Activated CD8-positive, alpha-beta memory T cell treated with anti-CD3 and anti-CD28 coated beads for 36 hours (primary cell): Measurements from ENCODE around the gene DPCD. TPM values are rescaled to one million over a fixed set of nuclear protein-coding genes. Genes with fewer than 3 reads are reported as not detected.

Source experiments
- CTCF ChIA-PET: fragments of 350-600 bp; sonication (Branson Sonifier 250); formaldehyde crosslinking; loops from one replicate; lab custom pipeline; 2021; ENCODE audit warnings: antibody characterized with exemption; lab: Charles Lee
- POLR2A ChIA-PET: fragments of 350-600 bp; sonication (Branson Sonifier 250); formaldehyde crosslinking; loops from one replicate; lab custom pipeline; 2021; ENCODE audit warnings: antibody characterized with exemption; lab: Charles Lee
- total RNA-seq, 2 experiments: library from RNA; stranded (reverse); gene quantifications; one replicate each; pipeline ENCODE4 v1.2.3, GENCODE V29; 2021

Gene DPCD
- 10 to 100 TPM; 23.5 to 23.9 TPM for total RNA-seq

- CTCF ChIA-PET, result interaction anchor here (0.6 to 3.0 kb wide), 6 partner anchors 14 to 374 kb away, joined by 3 to 12 read pairs (median 4); no protein-coding TSS in a partner anchor
Observed at GRCh38 chr10:101587725-101588653, at the start of gene DPCD, which contains the start of gene POLL. TSS of gene DPCD (plus strand) at chr10:101588321. CDS start at chr10:101588337, 16 bp downstream. TSS of gene POLL (minus strand) at chr10:101588257. CDS start at chr10:101587360, 897 bp downstream.

GRCh38 chr10:101538446-101538845, 49.7 kb upstream of the DPCD start:
- ChIA-PET POLR2A (no interaction called here), CTCF (interaction anchor here (1.4 kb wide), 1 partner anchor 19 kb away, joined by 3 read pairs; no protein-coding TSS in a partner anchor)

More at GRCh38 chr10:101587725-101588653, at the start of gene DPCD, which contains the start of gene POLL:
- POLR2A ChIA-PET, result interaction anchor here (0.6 to 1.1 kb wide), 2 partner anchors 78 to 195 kb away, joined by 3 to 8 read pairs; partner anchors contain the start of gene NPM3

GRCh38 chr10:101545898-101546297, 42.2 kb upstream of the DPCD start:
- CTCF ChIA-PET, result interaction anchor here (0.8 to 1.4 kb wide), 4 partner anchors 24 to 450 kb away, joined by 3 to 5 read pairs (median 4); no protein-coding TSS in a partner anchor
- POLR2A ChIA-PET, result no interaction called here

- POLR2A ChIA-PET, result interaction anchor here (0.8 kb wide), 1 partner anchor 9 kb away, joined by 3 read pairs; no protein-coding TSS in a partner anchor
- CTCF ChIA-PET, result no interaction called here
Observed at GRCh38 chr10:101550965-101551364, 37.2 kb upstream of the DPCD start.

- ChIA-PET POLR2A (no interaction called here), CTCF (interaction anchor here (1.3 kb wide), 1 partner anchor 18 kb away, joined by 3 read pairs; no protein-coding TSS in a partner anchor)
Observed at GRCh38 chr10:101552442-101552841, 35.7 kb upstream of the DPCD start.

GRCh38 chr10:101557541-101557940, 30.6 kb upstream of the DPCD start:
- POLR2A ChIA-PET, result no interaction called here
- CTCF ChIA-PET, result interaction anchor here (0.9 to 1.1 kb wide), 2 partner anchors 11 to 20 kb away, joined by 3 read pairs; no protein-coding TSS in a partner anchor

GRCh38 chr10:101558204-101558603, 29.9 kb upstream of the DPCD start:
- ChIA-PET CTCF (interaction anchor here (0.6 kb wide), 1 partner anchor 264 kb away, joined by 5 read pairs; no protein-coding TSS in a partner anchor), POLR2A (interaction anchor here (0.8 kb wide), 1 partner anchor 27 kb away, joined by 3 read pairs; no protein-coding TSS in a partner anchor)

GRCh38 chr10:101558671-101559595, 29.2 kb upstream of the DPCD start:
- ChIA-PET POLR2A (interaction anchor here (0.8 to 1.1 kb wide), 2 partner anchors 8 to 27 kb away, joined by 3 read pairs; no protein-coding TSS in a partner anchor), CTCF (interaction anchor here (0.6 kb wide), 1 partner anchor 264 kb away, joined by 5 read pairs; no protein-coding TSS in a partner anchor)

- CTCF ChIA-PET, result interaction anchor here (0.6 to 0.7 kb wide), 2 partner anchors 10 to 546 kb away, joined by 3 to 4 read pairs; no protein-coding TSS in a partner anchor
- POLR2A ChIA-PET, result interaction anchor here (1.1 kb wide), 1 partner anchor 9 kb away, joined by 3 read pairs; no protein-coding TSS in a partner anchor
Observed at GRCh38 chr10:101559596-101560297, 28.4 kb upstream of the DPCD start.

GRCh38 chr10:101560298-101561067, 27.6 kb upstream of the DPCD start:
- ChIA-PET CTCF (interaction anchor here (0.6 to 0.7 kb wide), 2 partner anchors 9 to 547 kb away, joined by 3 to 4 read pairs; no protein-coding TSS in a partner anchor), POLR2A (no interaction called here)

- POLR2A ChIA-PET, result no interaction called here
- CTCF ChIA-PET, result interaction anchor here (0.7 kb wide), 1 partner anchor 10 kb away, joined by 3 read pairs; no protein-coding TSS in a partner anchor
Observed at GRCh38 chr10:101561068-101561915, 26.8 kb upstream of the DPCD start.

GRCh38 chr10:101562231-101562630, 25.9 kb upstream of the DPCD start:
- CTCF ChIA-PET, result interaction anchor here (0.7 kb wide), 1 partner anchor 9 kb away, joined by 3 read pairs; no protein-coding TSS in a partner anchor
- POLR2A ChIA-PET, result no interaction called here

GRCh38 chr10:101563007-101563406, 25.1 kb upstream of the DPCD start:
- POLR2A ChIA-PET, result no interaction called here
- CTCF ChIA-PET, result no interaction called here

GRCh38 chr10:101563497-101564040, 24.6 kb upstream of the DPCD start:
- ChIA-PET CTCF (no interaction called here), POLR2A (no interaction called here)

GRCh38 chr10:101564490-101564991, 23.6 kb upstream of the DPCD start:
- ChIA-PET CTCF (no interaction called here), POLR2A (no interaction called here)
